Activated CD8-positive, alpha-beta memory T cell treated with anti-CD3 and anti-CD28 coated beads for 36 hours (primary cell): Measurements from ENCODE around the gene JOSD1. TPM values are rescaled to one million over a fixed set of nuclear protein-coding genes. Genes with fewer than 3 reads are reported as not detected.

Experiments
- CTCF ChIA-PET: fragments of 350-600 bp; sonication (Branson Sonifier 250); formaldehyde crosslinking; loops from one replicate; lab custom pipeline; 2021; ENCODE audit warnings: antibody characterized with exemption; lab: Charles Lee
- POLR2A ChIA-PET: fragments of 350-600 bp; sonication (Branson Sonifier 250); formaldehyde crosslinking; loops from one replicate; lab custom pipeline; 2021; ENCODE audit warnings: antibody characterized with exemption; lab: Charles Lee
- total RNA-seq, 2 experiments: library from RNA; stranded (reverse); gene quantifications; one replicate each; pipeline ENCODE4 v1.2.3, GENCODE V29; 2021

Gene JOSD1
- total RNA-seq, 2 experiments from 2014 or later: 90.6 to 95.1 TPM

GRCh38 chr22:38706101-38706900 lies 5.6 kb upstream of the JOSD1 start:
- POLR2A ChIA-PET: interaction anchor here (0.6 to 1.6 kb wide), 7 partner anchors 11 to 52 kb away, joined by 3 to 7 read pairs (median 4); partner anchors contain the start of gene TOMM22
- CTCF ChIA-PET: interaction anchor here (0.7 to 2.0 kb wide), 4 partner anchors 8 to 45 kb away, joined by 3 to 9 read pairs (median 6); partner anchors contain the start of gene TOMM22

GRCh38 chr22:38705235-38706100 lies 4.7 kb upstream of the JOSD1 start, which contains the start of gene GTPBP1:
Gene GTPBP1 (plus strand): TSS chr22:38705944. CDS start chr22:38705956, 12 bp downstream.
- ChIA-PET POLR2A (interaction anchor here (0.6 to 1.6 kb wide), 7 partner anchors 10 to 53 kb away, joined by 3 to 7 read pairs (median 4); partner anchors contain the start of gene TOMM22), CTCF (interaction anchor here (0.7 to 1.5 kb wide), 2 partner anchors 7 to 46 kb away, joined by 3 to 5 read pairs; no protein-coding TSS in a partner anchor)

- ChIA-PET CTCF (no interaction called here), POLR2A (interaction anchor here (0.7 kb wide), 1 partner anchor 83 kb away, joined by 4 read pairs; no protein-coding TSS in a partner anchor)
These were observed 4.0 kb upstream of the JOSD1 start for GRCh38 chr22:38704654-38705234.

DNA sequence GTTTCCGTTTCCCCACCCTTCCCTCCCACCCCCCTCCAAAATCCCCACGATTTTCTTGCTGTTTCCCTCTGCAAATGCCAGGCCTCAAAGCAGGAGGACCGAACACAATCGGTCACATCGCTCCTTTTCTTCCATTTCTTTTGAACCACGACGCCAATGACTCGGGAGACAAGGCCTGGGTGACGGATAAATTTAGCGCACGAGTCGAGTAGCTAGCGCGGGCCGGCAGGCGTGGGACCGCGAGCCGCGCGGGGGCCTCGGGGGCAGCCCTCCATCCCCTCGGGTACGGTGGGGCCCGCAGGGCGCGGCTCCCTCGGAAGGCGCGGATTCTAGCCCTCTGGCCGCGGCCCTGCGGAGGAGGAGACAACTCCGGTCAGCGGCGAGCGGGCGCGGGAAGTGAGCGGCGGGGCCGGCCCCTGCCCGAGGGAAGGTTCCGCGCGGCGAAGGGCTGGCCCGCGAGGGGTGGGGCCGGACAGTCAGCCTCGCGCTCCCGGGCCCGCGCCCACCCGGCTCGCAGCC lies 414 bp downstream of the JOSD1 start:
- CTCF ChIA-PET: interaction anchor here (2.5 kb wide), 1 partner anchor 18 kb away, joined by 15 read pairs; the partner anchor contains the start of gene TOMM22
- POLR2A ChIA-PET: interaction anchor here (2.1 kb wide), 1 partner anchor 19 kb away, joined by 9 read pairs; the partner anchor contains the start of gene TOMM22

GRCh38 chr22:38699784-38700183 lies 959 bp downstream of the JOSD1 start:
- POLR2A ChIA-PET: interaction anchor here (2.1 kb wide), 1 partner anchor 18 kb away, joined by 9 read pairs; the partner anchor contains the start of gene TOMM22
- CTCF ChIA-PET: interaction anchor here (1.1 to 2.5 kb wide), 3 partner anchors 9 to 33 kb away, joined by 3 to 15 read pairs (median 3); partner anchors contain the start of gene TOMM22

DNA sequence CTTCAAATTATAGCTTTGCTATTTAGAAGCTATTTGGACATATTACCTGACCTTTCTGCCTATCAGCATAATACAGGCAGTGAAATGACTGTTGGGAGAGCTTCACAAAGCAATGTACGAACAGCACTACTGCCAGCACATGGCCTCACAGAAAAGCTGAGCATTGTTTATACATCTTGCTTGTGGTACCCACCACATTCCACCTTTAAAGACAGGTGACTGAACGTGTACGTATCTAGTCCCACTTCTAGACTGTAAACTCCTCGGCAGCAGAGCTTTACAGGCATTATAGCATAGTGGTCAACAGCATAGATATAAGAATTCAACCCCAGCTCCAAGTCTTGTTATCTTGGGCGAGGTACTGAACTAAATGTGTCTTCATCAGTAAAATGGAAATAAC lies 1.6 kb downstream of the JOSD1 start:
- ChIA-PET CTCF (interaction anchor here (0.6 to 2.5 kb wide), 4 partner anchors 9 to 197 kb away, joined by 3 to 15 read pairs (median 4); partner anchors contain the start of gene TOMM22), POLR2A (interaction anchor here (0.7 to 2.1 kb wide), 2 partner anchors 11 to 17 kb away, joined by 3 to 9 read pairs; partner anchors contain the start of gene TOMM22)

GRCh38 chr22:38698407-38699094 lies 2.2 kb downstream of the JOSD1 start:
- CTCF ChIA-PET: interaction anchor here (0.6 to 2.5 kb wide), 4 partner anchors 7 to 196 kb away, joined by 3 to 15 read pairs (median 4); partner anchors contain the start of genes GTPBP1 and TOMM22

DNA sequence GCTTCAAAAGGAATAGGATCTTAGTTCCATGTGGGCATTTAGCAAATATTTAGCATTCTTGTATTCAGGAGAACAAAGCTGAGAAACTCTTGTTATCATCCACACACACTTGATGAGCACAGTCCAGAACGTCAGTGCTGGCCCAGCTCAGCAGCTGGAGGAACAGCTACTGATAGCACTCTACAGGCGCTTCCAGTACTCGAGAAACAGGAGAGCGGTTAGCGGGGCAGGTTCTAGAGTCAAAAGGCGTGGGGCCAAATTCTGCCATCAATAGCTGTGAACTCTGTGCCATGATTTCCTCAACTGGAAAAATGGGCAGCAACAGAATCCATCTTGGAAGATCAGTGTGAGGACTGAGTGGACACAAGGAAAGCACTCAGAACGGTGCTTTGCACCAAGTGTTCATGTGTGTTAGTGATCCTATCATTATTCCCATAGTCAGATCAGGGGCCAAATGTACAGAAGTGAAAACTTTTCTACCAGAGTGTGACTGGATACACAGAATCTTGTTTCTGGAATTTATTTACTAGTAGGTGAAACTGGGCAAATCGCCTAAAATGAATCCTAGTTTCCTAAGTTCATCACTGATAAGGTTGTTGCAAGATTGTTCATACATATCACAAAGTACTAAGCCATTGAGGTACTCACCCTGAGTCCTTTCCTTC lies 3.2 kb downstream of the JOSD1 start:
- ChIA-PET POLR2A (interaction anchor here (1.4 kb wide), 1 partner anchor 16 kb away, joined by 7 read pairs; the partner anchor contains the start of gene TOMM22), CTCF (interaction anchor here (0.6 to 2.5 kb wide), 3 partner anchors 8 to 16 kb away, joined by 3 to 15 read pairs (median 6); partner anchors contain the start of genes GTPBP1 and TOMM22)

More at GRCh38 chr22:38698407-38699094, 2.2 kb downstream of the JOSD1 start:
- POLR2A ChIA-PET: interaction anchor here (0.7 to 2.1 kb wide), 2 partner anchors 10 to 17 kb away, joined by 3 to 9 read pairs; partner anchors contain the start of gene TOMM22

- CTCF ChIA-PET: interaction anchor here (1.8 kb wide), 1 partner anchor 15 kb away, joined by 6 read pairs; the partner anchor contains the start of gene TOMM22
- POLR2A ChIA-PET: interaction anchor here (1.4 kb wide), 1 partner anchor 15 kb away, joined by 7 read pairs; the partner anchor contains the start of gene TOMM22
These were observed 3.9 kb downstream of the JOSD1 start for GRCh38 chr22:38696606-38697424.

DNA sequence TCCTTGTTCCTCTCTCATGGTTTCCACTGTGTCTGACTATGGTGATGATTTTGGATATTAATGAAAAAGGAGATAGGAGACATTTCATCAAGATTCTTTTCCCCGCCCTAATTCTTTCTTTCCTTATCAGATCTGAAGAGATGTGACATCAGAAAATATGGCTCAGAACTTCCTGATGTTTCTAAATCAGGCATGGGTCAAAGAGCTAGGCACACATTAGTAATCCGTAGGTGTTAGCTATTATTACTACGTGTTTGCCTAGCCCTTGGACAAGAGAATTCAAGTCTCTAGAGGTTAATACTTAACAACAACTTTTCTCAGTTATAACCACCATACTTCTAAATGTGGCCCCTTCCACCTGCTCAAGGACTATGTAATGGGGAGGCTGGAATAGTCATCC lies 5.8 kb downstream of the JOSD1 start:
- CTCF ChIA-PET: interaction anchor here (0.9 to 1.3 kb wide), 3 partner anchors 13 to 60 kb away, joined by 3 to 5 read pairs (median 4); partner anchors contain the start of gene TOMM22
- POLR2A ChIA-PET: interaction anchor here (0.6 to 2.9 kb wide), 2 partner anchors 11 to 13 kb away, joined by 3 to 9 read pairs; partner anchors contain the start of genes GTPBP1 and TOMM22

DNA sequence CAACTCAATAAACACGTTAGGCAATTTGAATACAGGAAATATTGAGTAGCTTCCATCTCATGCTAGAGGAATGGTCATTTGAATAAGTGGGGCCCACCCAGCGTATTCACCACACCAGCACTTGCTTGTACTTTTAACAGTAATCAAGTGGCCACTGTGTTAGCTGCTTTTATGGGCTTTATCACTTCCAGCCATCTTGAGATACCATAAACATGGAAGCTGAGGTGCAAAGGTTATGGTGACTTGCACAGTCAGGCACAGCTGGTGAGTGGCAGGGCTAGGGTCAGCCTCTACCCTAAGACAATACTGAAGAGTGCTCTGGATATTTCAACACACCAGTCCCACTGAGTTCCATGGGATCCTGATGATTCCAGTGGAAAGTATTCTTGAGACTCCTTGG lies 6.7 kb downstream of the JOSD1 start:
- CTCF ChIA-PET: interaction anchor here (0.8 to 1.3 kb wide), 2 partner anchors 12 to 39 kb away, joined by 3 read pairs; partner anchors contain the start of gene TOMM22
- POLR2A ChIA-PET: interaction anchor here (2.9 kb wide), 1 partner anchor 12 kb away, joined by 9 read pairs; the partner anchor contains the start of gene TOMM22

GRCh38 chr22:38689651-38690050 lies 11.1 kb downstream of the JOSD1 start:
- ChIA-PET CTCF (interaction anchor here (0.7 to 1.4 kb wide), 2 partner anchors 8 to 10 kb away, joined by 3 to 4 read pairs; partner anchors contain the start of gene TOMM22), POLR2A (no interaction called here)

GRCh38 chr22:38685761-38686160 lies 15.0 kb downstream of the JOSD1 start:
- CTCF ChIA-PET: no interaction called here
- POLR2A ChIA-PET: no interaction called here

GRCh38 chr22:38684895-38685294 lies 15.8 kb downstream of the JOSD1 start:
- POLR2A ChIA-PET: no interaction called here
- CTCF ChIA-PET: interaction anchor here (0.7 kb wide), 1 partner anchor 196 kb away, joined by 4 read pairs; no protein-coding TSS in a partner anchor
